OCI-LY1 (cell line): ENCODE data around the gene TMEM131.
"Not testable (repeated sequence)": the region's sequence is repeated elsewhere in the genome, so short reads cannot be mapped to it uniquely, and the experiment has no call there.

Experiments used
- H2AFZ ChIP-seq: fragments of 200-600 bp; sonication (generic), shearing (Covaris generic); 2 replicates; pipeline ENCODE4 v1.6.0; 2014; ENCODE audit warnings: antibody characterized with exemption, mild to moderate bottlenecking, low read length
- H3F3A ChIP-seq: fragments of 200-600 bp; sonication (generic), shearing (Covaris generic); 2 replicates; pipeline ENCODE4 v1.6.0; 2014; ENCODE audit warnings: mild to moderate bottlenecking, antibody characterized with exemption, low read length, moderate library complexity; ENCODE audit not compliant: insufficient read depth
- H3K27ac ChIP-seq: fragments of 200-600 bp; sonication (generic); 2 replicates; pipeline ENCODE4 v1.5.1; 2014; ENCODE audit warnings: low read length, mixed run types, mild to moderate bottlenecking, low read depth; ENCODE audit not compliant: poor library complexity, severe bottlenecking
- H3K27me3 ChIP-seq: fragments of 200-600 bp; sonication (generic); 2 replicates; pipeline ENCODE4 v1.6.0; 2014; ENCODE audit warnings: antibody characterized with exemption, mild to moderate bottlenecking, low read length, moderate library complexity; ENCODE audit not compliant: insufficient read depth
- H3K36me3 ChIP-seq: fragments of 200-600 bp; sonication (generic); 2 replicates; pipeline ENCODE4 v1.6.1; 2014; ENCODE audit warnings: mild to moderate bottlenecking, antibody characterized with exemption, low read length, moderate library complexity, mixed read lengths; ENCODE audit not compliant: insufficient read depth
- H3K4me1 ChIP-seq: fragments of 200-600 bp; sonication (generic); 2 replicates; pipeline ENCODE4 v1.5.1; 2014; ENCODE audit warnings: mild to moderate bottlenecking, low read length, moderate library complexity; ENCODE audit not compliant: insufficient read depth, severe bottlenecking
- H3K4me2 ChIP-seq: fragments of 200-600 bp; sonication (generic), shearing (Covaris generic); 2 replicates; pipeline ENCODE4 v1.6.1; 2014; ENCODE audit warnings: low read length
- H3K4me3 ChIP-seq: fragments of 200-600 bp; sonication (generic); 2 replicates; pipeline ENCODE4 v1.5.1; 2014; ENCODE audit warnings: low read length, low read depth, mild to moderate bottlenecking, mixed read lengths; ENCODE audit not compliant: poor library complexity, severe bottlenecking
- H3K79me2 ChIP-seq: fragments of 200-600 bp; shearing (Covaris generic); 2 replicates; pipeline ENCODE4 v1.6.1; 2016; ENCODE audit warnings: mixed run types, low read length, mixed read lengths; ENCODE audit not compliant: insufficient read depth
- H3K9ac ChIP-seq: fragments of 200-600 bp; sonication (generic), shearing (Covaris generic); 2 replicates; pipeline ENCODE4 v1.6.1; 2014; ENCODE audit warnings: mild to moderate bottlenecking, low read length, mixed read lengths
- H3K9me2 ChIP-seq: fragments of 200-600 bp; sonication (generic), shearing (Covaris generic); 2 replicates; pipeline ENCODE4 v1.6.1; 2014; ENCODE audit warnings: low read depth, mild to moderate bottlenecking, low read length, mixed read lengths
- H3K9me3 ChIP-seq: fragments of 200-600 bp; shearing (Covaris generic); 2 replicates; pipeline ENCODE4 v1.6.1; 2014; ENCODE audit warnings: low read length, mixed read lengths
- H4K20me1 ChIP-seq: fragments of 200-600 bp; sonication (generic), shearing (Covaris generic); 2 replicates; pipeline ENCODE4 v1.6.0; 2016; ENCODE audit warnings: mild to moderate bottlenecking, low read length; ENCODE audit not compliant: insufficient read depth
- EZH2 ChIP-seq: fragments of 200-600 bp; sonication (generic), shearing (Covaris generic); IDR thresholded peaks from 2 replicates; pipeline ENCODE4 v1.8.0; 2017; ENCODE audit warnings: borderline replicate concordance, mixed run types, mild to moderate bottlenecking, antibody characterized with exemption, low read length, moderate library complexity, mixed read lengths
- TF ChIP-seq, protein P1 (sequence below): fragments of 200-600 bp; sonication (generic), shearing (Covaris generic); IDR thresholded peaks from 2 replicates; pipeline ENCODE4 v1.5.1; 2017; ENCODE audit warnings: mild to moderate bottlenecking, antibody characterized with exemption, low read length, moderate library complexity, mixed read lengths

Gene TMEM131

DNA sequence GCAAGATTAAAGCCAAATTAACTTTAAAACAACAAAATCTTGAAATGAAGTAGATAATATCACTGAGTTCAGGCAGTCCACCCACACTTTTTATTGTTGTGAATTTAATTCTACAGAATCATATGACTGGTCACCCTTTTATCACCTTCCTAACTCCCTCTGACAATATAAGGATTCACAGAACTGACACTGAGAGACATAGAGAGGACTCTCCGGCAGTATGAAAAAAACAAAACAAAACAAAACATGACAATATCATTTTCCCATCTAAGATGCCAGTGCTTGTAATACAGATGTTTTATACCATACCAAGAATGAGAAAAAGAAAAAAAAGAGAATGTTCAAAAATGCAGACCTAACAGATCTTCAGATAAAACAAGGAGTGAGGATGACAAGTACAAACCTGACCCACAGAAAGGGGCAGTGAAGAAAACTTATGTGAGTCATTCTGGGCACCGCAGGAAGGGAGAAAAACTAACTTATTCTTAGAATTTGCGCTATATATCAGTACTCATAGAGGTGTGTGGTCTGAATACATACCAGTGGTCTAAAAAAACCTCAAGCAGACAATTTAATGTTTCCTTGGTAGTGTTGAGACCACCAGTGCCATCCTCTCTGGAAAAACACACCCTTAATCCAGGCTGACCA is 145.7 kb downstream of the TMEM131 start:
- no peak for TF ChIP-seq EZH2
- TF ChIP-seq, protein P1, sequence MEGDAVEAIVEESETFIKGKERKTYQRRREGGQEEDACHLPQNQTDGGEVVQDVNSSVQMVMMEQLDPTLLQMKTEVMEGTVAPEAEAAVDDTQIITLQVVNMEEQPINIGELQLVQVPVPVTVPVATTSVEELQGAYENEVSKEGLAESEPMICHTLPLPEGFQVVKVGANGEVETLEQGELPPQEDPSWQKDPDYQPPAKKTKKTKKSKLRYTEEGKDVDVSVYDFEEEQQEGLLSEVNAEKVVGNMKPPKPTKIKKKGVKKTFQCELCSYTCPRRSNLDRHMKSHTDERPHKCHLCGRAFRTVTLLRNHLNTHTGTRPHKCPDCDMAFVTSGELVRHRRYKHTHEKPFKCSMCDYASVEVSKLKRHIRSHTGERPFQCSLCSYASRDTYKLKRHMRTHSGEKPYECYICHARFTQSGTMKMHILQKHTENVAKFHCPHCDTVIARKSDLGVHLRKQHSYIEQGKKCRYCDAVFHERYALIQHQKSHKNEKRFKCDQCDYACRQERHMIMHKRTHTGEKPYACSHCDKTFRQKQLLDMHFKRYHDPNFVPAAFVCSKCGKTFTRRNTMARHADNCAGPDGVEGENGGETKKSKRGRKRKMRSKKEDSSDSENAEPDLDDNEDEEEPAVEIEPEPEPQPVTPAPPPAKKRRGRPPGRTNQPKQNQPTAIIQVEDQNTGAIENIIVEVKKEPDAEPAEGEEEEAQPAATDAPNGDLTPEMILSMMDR = no peak
- Histone ChIP-seq H3K9ac (no peak overlapping the region), H3K9me2 (no peaks in the 10 kb centered on the region), H3K4me3 (no peak overlapping the region), H3F3A (no peaks in the 10 kb centered on the region), H4K20me1 (no peaks in the 10 kb centered on the region), H3K27ac (no peak overlapping the region), H3K79me2 (no peaks in the 10 kb centered on the region), H3K36me3 (peaks cover 7% of the 10 kb centered on the region; the same call in 1 of the 2 replicates), H2AFZ (no peak overlapping the region), H3K9me3 (no peaks in the 10 kb centered on the region), H3K27me3 (no peaks in the 10 kb centered on the region), H3K4me1 (no peaks in the 10 kb centered on the region), H3K4me2 (no peak overlapping the region)

DNA sequence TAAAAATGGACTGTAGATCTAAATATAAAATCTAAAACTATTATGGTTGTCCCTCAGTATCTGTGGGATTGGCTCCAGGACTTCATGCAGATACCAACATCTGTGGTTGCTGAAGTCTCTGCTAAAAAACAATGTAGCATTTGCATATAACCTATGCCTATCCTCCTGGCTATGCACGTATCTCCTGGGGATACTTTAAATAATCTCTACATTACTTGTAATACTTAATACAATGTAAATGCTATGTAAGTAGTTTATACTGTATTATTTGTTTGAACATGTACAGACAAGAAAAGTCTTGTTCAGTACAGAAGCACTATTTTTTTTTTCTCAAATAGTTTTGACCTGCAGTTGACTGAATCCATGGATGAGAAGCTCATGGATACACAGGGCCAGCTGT is 147.4 kb downstream of the TMEM131 start:
- Histone ChIP-seq H4K20me1 (no peaks in the 10 kb centered on the region), H3K9me3 (no peaks in the 10 kb centered on the region), H3K9ac (no peak overlapping the region), H3K27ac (no peak overlapping the region), H3F3A (no peaks in the 10 kb centered on the region), H3K4me3 (no peak overlapping the region), H3K9me2 (no peaks in the 10 kb centered on the region), H3K79me2 (no peaks in the 10 kb centered on the region), H3K27me3 (no peaks in the 10 kb centered on the region), H3K4me1 (no peaks in the 10 kb centered on the region), H3K4me2 (no peak overlapping the region), H3K36me3 (peaks cover 7% of the 10 kb centered on the region; the same call in 1 of the 2 replicates), H2AFZ (no peak overlapping the region)
- no peak for TF ChIP-seq EZH2
- TF ChIP-seq, protein P1 = no peak

DNA sequence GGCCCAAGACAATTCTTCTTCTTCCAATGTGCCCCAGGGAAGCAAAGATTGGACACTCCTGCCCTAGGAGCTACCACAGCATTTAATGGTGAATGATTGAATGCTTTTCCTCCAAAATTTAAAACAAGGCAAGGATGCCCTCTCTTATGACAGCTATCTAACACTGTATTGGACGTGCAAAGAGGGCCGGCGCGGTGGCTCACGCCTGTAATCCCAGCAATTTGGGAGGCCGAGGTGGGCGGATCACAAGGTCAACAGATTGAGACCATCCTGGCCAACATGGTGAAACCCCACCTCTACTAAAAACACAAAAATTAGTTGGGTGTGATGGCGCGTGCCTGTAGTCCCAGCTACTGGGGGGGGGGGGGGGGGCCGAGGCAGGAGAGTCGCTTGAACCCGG is 149.0 kb downstream of the TMEM131 start:
- H3K36me3 ChIP-seq, H3F3A ChIP-seq, H3K27ac ChIP-seq, H3K79me2 ChIP-seq, H3K4me1 ChIP-seq, H3K9me2 ChIP-seq, H3K4me2 ChIP-seq, H4K20me1 ChIP-seq, H3K27me3 ChIP-seq, H3K9ac ChIP-seq, H3K4me3 ChIP-seq, H2AFZ ChIP-seq, H3K9me3 ChIP-seq: not testable (repeated sequence)

DNA sequence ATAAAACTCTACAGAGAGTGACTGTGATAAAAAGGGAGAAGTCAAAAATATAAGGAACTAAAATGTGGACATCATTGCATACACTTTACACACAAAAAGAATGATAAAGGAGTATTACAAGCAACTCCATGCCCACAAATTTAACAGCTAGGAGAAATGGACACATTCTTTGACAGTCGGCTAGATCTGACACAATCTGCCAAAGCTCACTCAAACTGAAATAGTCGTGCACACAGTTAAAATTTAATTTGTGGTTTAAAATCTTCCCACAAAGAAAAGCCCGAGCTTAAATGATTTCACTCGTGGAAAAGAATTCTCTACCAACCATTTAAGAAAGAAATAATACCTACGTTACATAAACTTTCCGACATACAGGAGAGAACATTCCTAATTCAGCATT is 149.9 kb downstream of the TMEM131 start:
- no peaks in the 10 kb centered on the region for H3K79me2 ChIP-seq
- H3K27me3 ChIP-seq = no peaks in the 10 kb centered on the region
- H3K9ac ChIP-seq = no peak overlapping the region
- no peaks in the 10 kb centered on the region for H4K20me1 ChIP-seq
- H3K9me2 ChIP-seq = no peaks in the 10 kb centered on the region
- H3K4me2 ChIP-seq = no peak overlapping the region
- H3K9me3 ChIP-seq = no peaks in the 10 kb centered on the region
- H2AFZ ChIP-seq = no peak overlapping the region
- no peaks in the 10 kb centered on the region for H3F3A ChIP-seq
- no peak overlapping the region for H3K4me3 ChIP-seq
- H3K36me3 ChIP-seq = no peaks in the 10 kb centered on the region; the same call in 1 of the 2 replicates
- H3K27ac ChIP-seq = no peak overlapping the region
- TF ChIP-seq, protein P1 = no peak
- no peak for TF ChIP-seq EZH2
- H3K4me1 ChIP-seq = no peaks in the 10 kb centered on the region
